Pons (tissue), 1 donor: Measurements from ENCODE around the gene ZFX.

Experiments
- DNase-seq: peaks from one replicate; pipeline ENCODE4 v3.0.0-alpha.2; 2016; ENCODE audit warnings: low spot score

Gene ZFX

DNA sequence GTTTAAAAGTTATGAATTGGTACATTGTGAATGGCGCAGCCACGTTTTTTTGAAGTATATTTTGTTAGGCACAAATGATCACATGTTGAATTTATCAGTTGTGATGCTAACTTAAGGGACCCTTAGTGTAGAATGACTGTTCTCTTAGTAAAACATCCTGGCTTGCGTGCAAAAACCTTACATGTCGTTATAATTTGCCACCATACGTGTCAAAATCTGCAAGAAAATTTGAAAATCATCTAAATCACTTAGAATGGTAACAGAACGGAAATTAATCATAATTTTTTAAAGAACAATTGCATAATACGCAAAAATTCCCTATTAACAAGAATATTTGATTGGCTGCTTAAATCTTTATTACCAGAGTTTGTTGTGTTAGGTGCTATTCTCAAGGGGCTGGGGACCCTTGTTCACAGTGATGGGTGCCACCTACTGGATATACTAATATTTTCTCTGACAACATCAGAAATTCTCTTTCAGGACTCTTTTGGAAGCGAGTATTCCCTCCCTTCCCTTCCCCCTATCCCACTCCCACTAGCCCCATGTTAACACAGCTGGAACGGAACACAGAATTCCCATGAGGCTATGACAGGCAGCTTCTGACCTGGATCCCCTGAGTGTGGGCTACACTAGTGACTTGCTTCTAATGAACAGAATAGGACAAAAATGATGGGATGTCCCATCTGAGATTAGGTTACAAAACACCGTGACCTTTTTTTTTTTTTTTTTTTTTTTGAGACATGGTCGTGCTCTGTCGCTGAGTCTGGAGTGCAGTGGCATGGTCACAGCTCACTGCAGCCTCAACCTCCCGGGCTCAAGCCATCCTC is 92.5 kb downstream of the ZFX start:
- DNase-seq: peak; percentile 30

DNA sequence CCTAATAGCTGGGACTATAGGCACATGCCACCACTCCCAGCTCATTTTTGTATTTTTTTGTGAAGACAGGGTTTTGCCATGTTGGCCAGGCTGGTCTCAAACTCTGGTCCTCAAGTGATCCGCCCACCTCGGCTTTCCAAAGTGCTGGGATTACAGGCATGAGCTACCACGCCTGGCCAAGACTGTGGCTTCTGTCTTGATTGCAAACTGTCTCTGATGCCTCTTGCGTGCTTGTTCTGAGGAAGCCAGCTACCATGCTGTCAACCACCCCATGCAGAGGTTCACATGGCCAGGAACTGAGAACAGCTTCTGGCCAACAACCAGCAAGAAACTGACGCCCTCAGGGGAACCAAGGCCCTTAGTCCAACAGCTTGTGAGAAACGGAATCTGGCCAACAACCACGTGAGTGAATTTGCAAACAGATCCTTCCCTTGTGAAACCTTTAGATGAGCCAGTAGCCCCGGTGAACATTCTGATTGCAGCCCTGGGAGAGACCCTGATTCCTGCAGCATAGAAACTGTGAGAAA is 93.2 kb downstream of the ZFX start:
- DNase-seq: peak; percentile 55

GRCh38 chrX:24243188-24243587 is 93.7 kb downstream of the ZFX start:
- DNase-seq: no peak

GRCh38 chrX:24243692-24244091 is 94.2 kb downstream of the ZFX start:
- DNase-seq: no peak

GRCh38 chrX:24245202-24245601 is 95.7 kb downstream of the ZFX start:
- DNase-seq: no peak

DNA sequence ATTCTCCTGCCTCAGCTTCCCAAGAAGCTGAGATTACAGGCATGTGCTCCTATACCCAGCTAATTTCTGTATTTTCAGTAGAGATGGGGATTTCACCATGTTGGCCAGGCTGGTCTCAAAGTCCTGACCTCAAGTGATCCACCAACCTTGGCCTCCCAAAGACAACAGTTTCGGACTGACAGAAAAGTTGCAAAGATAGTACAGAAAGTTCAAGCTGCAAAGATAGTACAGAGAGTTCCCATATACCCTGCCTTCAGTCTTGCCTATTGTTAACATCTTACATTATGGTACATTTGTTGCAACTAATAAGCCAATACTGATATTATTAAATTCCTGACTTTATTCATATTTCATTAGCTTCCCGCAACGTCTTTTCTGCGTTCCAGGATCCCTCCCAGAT is 98.5 kb downstream of the ZFX start:
- no peak for DNase-seq

- no peak for DNase-seq
These were observed 103.5 kb downstream of the ZFX start for GRCh38 chrX:24253030-24253429.

GRCh38 chrX:24253469-24253868 is 103.9 kb downstream of the ZFX start:
- DNase-seq: no peak

DNA sequence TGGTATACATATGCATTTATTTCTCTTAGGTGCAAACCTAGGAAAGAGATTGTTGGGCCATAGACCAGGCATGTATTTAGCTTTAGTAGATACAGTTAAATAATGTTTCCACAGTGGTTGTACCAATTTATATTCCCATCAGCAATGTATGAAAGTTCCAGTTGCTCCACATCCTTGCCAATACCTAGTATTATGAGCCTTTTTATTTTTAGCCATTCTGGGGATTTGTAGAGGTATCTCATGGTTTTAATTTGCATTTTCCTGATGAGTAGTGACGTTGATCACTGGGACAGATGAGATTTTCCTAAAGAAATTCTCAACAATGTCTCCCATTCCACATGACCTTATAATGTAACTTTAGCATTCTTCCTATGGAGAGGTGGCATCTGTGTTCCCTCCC is 107.5 kb downstream of the ZFX start:
- no peak for DNase-seq

DNA sequence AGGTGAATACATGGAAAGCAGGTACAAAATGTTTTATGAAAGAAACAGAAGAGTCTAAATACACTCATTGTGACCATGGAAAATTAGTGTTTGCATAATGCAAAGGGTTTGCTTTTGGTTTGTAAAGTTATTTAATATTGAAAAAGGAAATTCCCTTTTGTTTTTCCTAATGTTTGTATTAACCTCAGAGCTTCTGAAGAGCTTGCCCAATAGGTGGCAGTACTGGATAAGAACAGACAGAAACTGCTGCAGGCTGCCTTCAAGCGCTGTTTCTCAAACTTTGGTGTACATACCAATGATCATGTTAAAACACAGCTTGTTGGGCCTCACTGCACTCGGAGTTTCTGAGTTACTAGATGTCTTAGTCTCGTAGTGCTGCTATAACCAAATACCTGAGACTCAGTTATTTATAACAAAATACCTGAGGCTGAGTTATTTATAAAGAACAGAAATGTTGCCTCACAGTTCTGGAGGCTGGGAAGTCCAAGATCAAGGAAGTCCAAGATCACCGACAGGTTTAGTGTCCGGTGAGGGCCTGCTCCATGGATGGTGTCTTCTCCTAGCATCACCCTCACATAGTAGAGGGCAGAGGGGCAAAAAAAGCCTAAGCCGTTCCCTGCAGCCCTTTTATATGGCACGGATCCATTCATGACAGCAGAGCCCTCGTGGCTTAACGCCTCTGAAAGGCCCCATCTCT is 110.2 kb downstream of the ZFX start:
- DNase-seq: peak; percentile 51

DNA sequence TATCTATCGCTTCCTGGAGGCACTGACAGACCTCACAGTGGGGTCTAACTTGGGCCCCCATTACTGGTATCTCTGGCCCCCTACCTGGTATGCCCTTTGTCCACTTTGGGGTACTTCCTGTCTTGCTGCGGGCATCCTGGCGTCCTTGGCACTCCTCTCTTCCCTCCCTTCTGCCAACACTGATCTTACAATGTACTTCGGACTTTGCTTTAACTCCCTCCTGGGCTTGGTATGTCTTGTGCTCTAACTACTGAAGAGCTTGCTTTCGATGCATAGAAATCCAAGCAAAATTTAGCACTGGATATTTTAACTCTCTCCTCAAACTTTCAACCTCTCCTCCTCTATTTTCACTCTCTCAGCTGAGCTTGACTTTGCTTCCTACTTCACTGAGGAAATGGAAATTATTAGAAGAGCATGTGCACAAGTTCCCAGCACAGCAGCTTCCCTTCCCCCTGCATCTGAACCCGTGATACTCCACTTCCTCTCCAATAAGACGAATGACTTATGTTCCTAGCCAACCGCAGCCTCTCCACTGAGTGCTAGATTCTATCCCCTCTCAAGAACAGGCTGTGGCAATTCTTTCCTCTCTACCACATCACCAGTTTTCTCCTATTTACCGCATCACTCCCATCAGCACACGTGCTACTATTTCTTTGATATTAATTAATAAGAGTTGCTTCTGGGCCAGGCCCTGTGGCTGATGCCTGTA is 111.5 kb downstream of the ZFX start:
- DNase-seq: peak; percentile 51

DNA sequence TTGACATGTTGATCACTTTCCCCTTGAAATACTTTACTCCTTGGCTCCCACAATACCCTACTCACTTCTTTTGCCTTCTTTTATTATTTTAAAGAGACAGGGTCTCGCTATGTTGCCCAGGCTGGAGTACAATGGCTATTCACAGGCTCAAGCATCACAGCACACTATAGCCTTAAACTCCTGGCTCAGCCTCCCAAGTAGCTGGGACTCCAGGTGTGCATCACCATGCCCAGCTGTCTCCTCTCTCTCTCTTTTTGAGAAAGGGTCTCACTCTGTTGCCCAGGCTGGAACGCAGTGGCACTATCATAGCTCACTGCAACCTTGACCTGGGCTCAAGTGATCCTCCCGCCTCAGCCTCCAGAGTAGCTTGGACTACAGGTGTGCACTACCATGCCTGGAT is 112.8 kb downstream of the ZFX start:
- no peak for DNase-seq

DNA sequence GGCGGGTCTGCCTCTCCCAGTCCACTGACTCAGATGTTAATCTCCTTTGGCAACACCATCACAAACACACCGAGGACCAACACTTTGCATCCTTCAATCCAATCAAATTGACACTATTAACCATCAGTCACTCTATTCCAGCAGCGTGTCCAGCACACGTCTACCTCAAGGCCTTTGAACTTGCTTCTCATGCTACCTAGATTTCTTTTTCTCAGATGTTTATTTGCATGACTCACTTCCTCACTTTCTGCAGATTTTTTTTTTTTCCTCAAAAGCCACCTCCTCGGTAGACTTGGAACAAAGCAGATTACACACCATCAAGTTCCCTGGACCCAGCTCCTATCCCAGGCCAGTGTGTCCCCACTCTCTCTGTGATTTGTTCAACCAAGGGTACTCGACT is 114.9 kb downstream of the ZFX start:
- DNase-seq: no peak
